H1 (cell line): ENCODE results near the gene RASGRP4. TPM values are rescaled to one million over a fixed set of nuclear protein-coding genes. Genes with fewer than 3 reads are reported as not detected.
"Not testable (repeated sequence)": the region's sequence is repeated elsewhere in the genome, so short reads cannot be mapped to it uniquely, and the experiment has no call there.

Source experiments
- CTCF ChIA-PET: fragments of 300-600 bp; sonication (Branson Sonifier 250); formaldehyde crosslinking; loops from one replicate; lab custom pipeline; 2021; ENCODE audit not compliant: partially characterized antibody; lab: Charles Lee
- POLR2A ChIA-PET: fragments of 300-600 bp; sonication (Branson Sonifier 250); formaldehyde crosslinking; loops from one replicate; lab custom pipeline; 2021; ENCODE audit warnings: inconsistent platforms; ENCODE audit not compliant: partially characterized antibody; lab: Charles Lee
- DNase-seq, 2 experiments: peaks; one replicate each; pipeline versions ENCODE4 v3.0.0 to v3.0.0-alpha.2; 2010 to 2022; ENCODE audit warnings: low spot score in 2 of 2, low read depth in 1 of 2, mixed read lengths in 1 of 2
- FAIRE-seq: peaks from 2 replicates; lab custom pipeline; 2011; peaks lifted over from hg19 to GRCh38; lab: Jason Lieb, UNC
- H2AFZ ChIP-seq: 2 replicates; pipeline ENCODE4 v1.8.1; 2012; ENCODE audit warnings: low read length, inconsistent platforms
- H2AK5ac ChIP-seq: 2 replicates; pipeline ENCODE4 v1.6.1; 2013; ENCODE audit warnings: low read depth, low read length
- H2BK120ac ChIP-seq: replicated peaks from 2 replicates; pipeline ENCODE3; 2013; ENCODE audit warnings: low read depth, low read length, inconsistent platforms
- H2BK12ac ChIP-seq: 2 replicates; pipeline ENCODE4 v1.6.1; 2013; ENCODE audit warnings: low read depth, low read length
- H2BK15ac ChIP-seq: 2 replicates; pipeline ENCODE4 v1.6.1; 2013; ENCODE audit warnings: low read length
- H2BK20ac ChIP-seq: 2 replicates; pipeline ENCODE4 v1.6.1; 2013; ENCODE audit warnings: low read length
- H2BK5ac ChIP-seq: 2 replicates; pipeline ENCODE4 v1.6.1; 2013; ENCODE audit warnings: low read depth, low read length
- H3K14ac ChIP-seq: 2 replicates; pipeline ENCODE4 v1.6.1; 2013; ENCODE audit warnings: inconsistent platforms; ENCODE audit not compliant: insufficient read length
- H3K18ac ChIP-seq: 2 replicates; pipeline ENCODE4 v1.6.1; 2013; ENCODE audit warnings: low read length; ENCODE audit errors: extremely low read depth
- H3K23ac ChIP-seq: 2 replicates; pipeline ENCODE4 v1.6.1; 2013; ENCODE audit warnings: inconsistent platforms; ENCODE audit not compliant: insufficient read length
- H3K23me2 ChIP-seq: 2 replicates; pipeline ENCODE4 v1.6.1; 2013; ENCODE audit warnings: low read depth, low read length
- H3K27ac ChIP-seq: 2 replicates; pipeline ENCODE4 v1.6.1; 2011; ENCODE audit warnings: low read depth, low read length, inconsistent platforms
- H3K27me3 ChIP-seq, 4 experiments: replicated peaks in 1 of 4; 1 replicate in 1 of 4; 2 replicates in 3 of 4; pipeline versions ENCODE4 v1.6.1 to v1.8.1; 2011 to 2013; ENCODE audit warnings: low read length in 3 of 4, mild to moderate bottlenecking in 3 of 4, inconsistent platforms in 2 of 4, mixed read lengths in 2 of 4, moderate library complexity in 1 of 4; ENCODE audit not compliant: control insufficient read depth in 3 of 4, insufficient read depth in 3 of 4; ENCODE audit errors: extremely low read depth in 1 of 4
- H3K36me3 ChIP-seq, 4 experiments: 2 replicates each; pipeline versions ENCODE4 v1.6.1 to v1.8.1; 2011 to 2013; ENCODE audit warnings: mild to moderate bottlenecking in 4 of 4, low read length in 3 of 4, moderate library complexity in 2 of 4, control low read depth in 1 of 4, inconsistent platforms in 1 of 4; ENCODE audit not compliant: insufficient read depth in 4 of 4, control insufficient read depth in 2 of 4
- H3K4ac ChIP-seq: replicated peaks from 2 replicates; pipeline ENCODE3; 2013; ENCODE audit warnings: low read length, low read depth, mixed read lengths, inconsistent platforms; ENCODE audit not compliant: insufficient read length
- H3K4me1 ChIP-seq, 4 experiments: replicated peaks in 1 of 4; 1 replicate in 1 of 4; 2 replicates in 3 of 4; pipeline versions ENCODE4 v1.6.1 to v1.8.1; 2011 to 2013; ENCODE audit warnings: low read length in 3 of 4, inconsistent platforms in 2 of 4, mixed read lengths in 1 of 4; ENCODE audit not compliant: insufficient read depth in 4 of 4, control insufficient read depth in 3 of 4
- H3K4me2 ChIP-seq, 2 experiments: 2 replicates each; pipeline versions ENCODE4 v1.6.1 to v1.8.1; 2011 to 2013; ENCODE audit warnings: low read depth in 2 of 2, low read length in 2 of 2, control low read depth in 1 of 2, inconsistent platforms in 1 of 2, mild to moderate bottlenecking in 1 of 2; ENCODE audit not compliant: insufficient read depth in 1 of 2
- H3K4me3 ChIP-seq, 4 experiments: fragments of 200-600, 300-600 bp in 1 of 4; sonication (generic), shearing (Covaris generic), sonication (Bioruptor Twin) in 1 of 4; 2 replicates each; pipeline versions ENCODE4 v1.5.1 to v1.8.1; 2011 to 2016; ENCODE audit warnings: low read length in 4 of 4, low read depth in 3 of 4, control low read depth in 2 of 4, inconsistent platforms in 2 of 4, mild to moderate bottlenecking in 2 of 4, mixed read lengths in 1 of 4, moderate library complexity in 1 of 4; ENCODE audit not compliant: insufficient read depth in 2 of 4; ENCODE audit errors: extremely low read depth in 1 of 4
- H3K56ac ChIP-seq: replicated peaks from 2 replicates; pipeline ENCODE3; 2013; ENCODE audit warnings: low read depth, mild to moderate bottlenecking, mixed read lengths, low read length, inconsistent platforms; ENCODE audit not compliant: insufficient read length
- H3K79me1 ChIP-seq: 2 replicates; pipeline ENCODE4 v1.6.1; 2013; ENCODE audit warnings: low read depth, low read length, control low read depth
- H3K79me2 ChIP-seq, 2 experiments: 2 replicates each; pipeline versions ENCODE4 v1.6.1 to v1.8.1; 2012 to 2013; ENCODE audit warnings: low read length in 2 of 2, mild to moderate bottlenecking in 2 of 2, inconsistent platforms in 1 of 2; ENCODE audit not compliant: insufficient read depth in 2 of 2, control insufficient read depth in 1 of 2
- H3K9ac ChIP-seq, 4 experiments: replicated peaks in 1 of 4; 1 replicate in 1 of 4; 2 replicates in 3 of 4; pipeline versions ENCODE4 v1.6.1 to v1.8.1; 2011 to 2013; ENCODE audit warnings: low read depth in 3 of 4, low read length in 3 of 4, control low read depth in 2 of 4, mild to moderate bottlenecking in 2 of 4, moderate library complexity in 2 of 4, inconsistent platforms in 1 of 4; ENCODE audit errors: extremely low read depth in 1 of 4
- H3K9me3 ChIP-seq, 2 experiments: 2 replicates each; pipeline versions ENCODE4 v1.6.1 to v1.8.1; 2012 to 2013; ENCODE audit warnings: mild to moderate bottlenecking in 2 of 2, moderate library complexity in 2 of 2, control low read depth in 1 of 2, inconsistent platforms in 1 of 2, low read depth in 1 of 2, low read length in 1 of 2, mixed read lengths in 1 of 2; ENCODE audit not compliant: insufficient read depth in 2 of 2
- H4K20me1 ChIP-seq, 2 experiments: replicated peaks in 1 of 2; 2 replicates each; pipeline versions ENCODE3 to v1.8.1; 2011 to 2013; ENCODE audit warnings: inconsistent platforms in 2 of 2, low read length in 2 of 2, mild to moderate bottlenecking in 1 of 2; ENCODE audit not compliant: insufficient read depth in 2 of 2, control insufficient read depth in 1 of 2
- H4K5ac ChIP-seq: 2 replicates; pipeline ENCODE4 v1.6.1; 2013; ENCODE audit warnings: low read length, low read depth, mixed read lengths, inconsistent platforms; ENCODE audit not compliant: insufficient read length
- H4K8ac ChIP-seq: 2 replicates; pipeline ENCODE4 v1.8.0; 2013; ENCODE audit warnings: mild to moderate bottlenecking, moderate library complexity, low read length, inconsistent platforms; ENCODE audit not compliant: insufficient read depth; ENCODE audit errors: extremely low read depth
- H4K91ac ChIP-seq: replicated peaks from 2 replicates; pipeline ENCODE3; 2013; ENCODE audit warnings: low read length, mixed read lengths, inconsistent platforms; ENCODE audit not compliant: insufficient read length
- WGBS, 2 experiments: shearing (Covaris generic) in 1 of 2; methylation state at CpG; one replicate each; pipeline versions ENCODE4 v1.1.6 to v1.1.7; 2013 to 2015; ENCODE audit warnings: low lambda C conversion rate in 2 of 2, mixed read lengths in 2 of 2, inconsistent platforms in 1 of 2, low coverage in 1 of 2, missing lambda C conversion rate in 1 of 2; ENCODE audit not compliant: insufficient replicate concordance in 2 of 2, insufficient coverage in 1 of 2, insufficient read length in 1 of 2; ENCODE audit errors: extremely low coverage in 1 of 2, missing lambda C conversion rate in 1 of 2; 5-methylcytosine and 5-hydroxymethylcytosine counted together
- polyA plus RNA-seq, 7 experiments: library from polyadenylated mRNA; depleted of rRNA in 3 of 7; stranded (reverse) in 5 of 7; unstranded in 2 of 7; fragments of >200 nt in 5 of 7; fragments of 200-250 nt in 2 of 7; gene quantifications; 1 replicate in 5 of 7; 2 replicates in 1 of 7; 4 replicates in 1 of 7; pipeline versions ENCODE4 v1.2.1 to v1.2.3, GENCODE V29; 2011 to 2013; ENCODE audit warnings: missing spikeins in 2 of 7, mixed read lengths in 2 of 7
- total RNA-seq: library from RNA; stranded (reverse); fragmentation: NEBNext Ultra II Directional; extraction: Animal tissue kit (Norgen Biotek cat#: 25700); gene quantifications from 2 replicates; pipeline ENCODE4 v1.2.1, GENCODE V29; 2021

RASGRP4 gene
- total and polyA plus RNA-seq, 2 of the 8 experiments (the other 6 are each of a cell fraction or from before 2014, with no cell fraction given) = 1.9 to 3.1 TPM

- not testable (repeated sequence) for H2BK120ac ChIP-seq, H2BK5ac ChIP-seq, FAIRE-seq, H3K9ac ChIP-seq, H4K20me1 ChIP-seq, H3K9me3 ChIP-seq, H2BK20ac ChIP-seq, H3K27ac ChIP-seq, H3K79me1 ChIP-seq, H2AFZ ChIP-seq, H4K8ac ChIP-seq, H4K5ac ChIP-seq, H3K14ac ChIP-seq, H3K79me2 ChIP-seq, H3K4me2 ChIP-seq, H3K36me3 ChIP-seq, H3K23ac ChIP-seq, H2BK15ac ChIP-seq, H3K4me1 ChIP-seq, H3K56ac ChIP-seq, DNase-seq, H3K27me3 ChIP-seq, H3K23me2 ChIP-seq, H2AK5ac ChIP-seq, H3K4ac ChIP-seq, H3K18ac ChIP-seq, H3K4me3 ChIP-seq, H4K91ac ChIP-seq
- ChIA-PET POLR2A (interaction anchor here (1.7 kb wide), 1 partner anchor 8 kb away, joined by 8 read pairs; no protein-coding TSS in a partner anchor), CTCF (interaction anchor here (1.3 to 3.2 kb wide), 3 partner anchors 13 to 24 kb away, joined by 4 to 10 read pairs (median 7); partner anchors contain the start of gene FAM98C)
- H2BK12ac ChIP-seq = 0 out of 2 replicates have a peak overlapping the region, but pooled peaks have one; percentile 12
- 91% methylated on average over 11 of the region's 17 CpGs; no CpG with 5 or more reads in 1 of the 2 experiments for WGBS, 2 experiments
These were observed 1.1 kb upstream of the RASGRP4 start for GRCh38 chr19:38427035-38427677.
